HepG2 (cell line): ENCODE measurements around the gene ITGB3. TPM values are rescaled to one million over a fixed set of nuclear protein-coding genes. Genes with fewer than 3 reads are reported as not detected.

Experiments used
- ATAC-seq: fragments of 200-7000 bp; cut with Tn5 transposase; 3 replicates; pipeline ENCODE4 v1.9.1; 2020; ENCODE audit warnings: mild to moderate bottlenecking, moderate library complexity
- BruUV-seq: library from RNA; stranded (reverse); fragments of 400-500 nt; replicated peaks from 2 replicates; lab custom pipeline; 2021; lab: Mats Ljungman, UMichigan
- CTCF ChIA-PET: fragments of 300-600 bp; formaldehyde crosslinking; extraction: SDS; loops from one replicate; lab custom pipeline; 2021; ENCODE audit warnings: low total read pairs, inconsistent platforms, low intra/inter-chr PET ratio; lab: Yijun Ruan, JAX
- POLR2A ChIA-PET: fragments of 350-600 bp; sonication (Branson Sonifier 250); formaldehyde crosslinking; loops from one replicate; lab custom pipeline; 2020; ENCODE audit warnings: antibody characterized with exemption, inconsistent platforms; lab: Yijun Ruan, JAX
- DNase-seq: peaks from one replicate; pipeline ENCODE4 v3.0.0-alpha.2; 2015; ENCODE audit warnings: low spot score
- FAIRE-seq: peaks from 3 replicates; lab custom pipeline; 2011; peaks lifted over from hg19 to GRCh38; lab: Jason Lieb, UNC
- H2AFZ ChIP-seq: one replicate; pipeline ENCODE4 v1.6.1; 2011; ENCODE audit warnings: low read length, inconsistent platforms
- H3K27ac ChIP-seq: fragments of 300-600 bp; 3 replicates; pipeline ENCODE4 v1.8.0; 2011; ENCODE audit warnings: mixed run types, mild to moderate bottlenecking, mixed read lengths, low read length, inconsistent platforms; ENCODE audit not compliant: insufficient read depth; ENCODE audit errors: extremely low read length
- H3K27me3 ChIP-seq, 2 experiments: fragments of 200-600 bp in 1 of 2; 2 replicates in 1 of 2; 3 replicates in 1 of 2; pipeline versions ENCODE4 v1.6.0 to v1.8.0; 2011; ENCODE audit warnings: low read length in 2 of 2, mild to moderate bottlenecking in 2 of 2, moderate library complexity in 2 of 2, inconsistent platforms in 1 of 2; ENCODE audit not compliant: insufficient read depth in 2 of 2, control insufficient read depth in 1 of 2
- H3K36me3 ChIP-seq, 2 experiments: fragments of 200-600 bp in 1 of 2; replicated peaks in 1 of 2; 2 replicates in 1 of 2; 3 replicates in 1 of 2; pipeline versions ENCODE4 v1.5.1 to v1.8.0; 2011; ENCODE audit warnings: low read length in 2 of 2, inconsistent platforms in 1 of 2; ENCODE audit not compliant: insufficient read depth in 2 of 2, control insufficient read depth in 1 of 2
- H3K4me1 ChIP-seq: 2 replicates; pipeline ENCODE4 v1.5.1; 2012; ENCODE audit warnings: low read length, inconsistent platforms; ENCODE audit not compliant: insufficient read depth
- H3K4me2 ChIP-seq: 2 replicates; pipeline ENCODE4 v1.6.0; 2011; ENCODE audit warnings: low read depth, low read length, inconsistent platforms
- H3K4me3 ChIP-seq, 3 experiments: fragments of 200-600 bp in 1 of 3; sonication (generic), shearing (Covaris generic) in 1 of 3; replicated peaks in 1 of 3; 2 replicates each; pipeline ENCODE4 v1.5.1; 2011 to 2016; ENCODE audit warnings: low read length in 3 of 3, inconsistent platforms in 2 of 3, low read depth in 2 of 3, mild to moderate bottlenecking in 2 of 3, control low read depth in 1 of 3, mixed read lengths in 1 of 3; ENCODE audit not compliant: insufficient read depth in 1 of 3
- H3K79me2 ChIP-seq: one replicate; pipeline ENCODE4 v1.6.1; 2011; ENCODE audit warnings: low read length, inconsistent platforms; ENCODE audit not compliant: insufficient read depth
- H3K9ac ChIP-seq: 2 replicates; pipeline ENCODE4 v1.6.0; 2011; ENCODE audit warnings: mild to moderate bottlenecking, low read depth, low read length, inconsistent platforms; ENCODE audit not compliant: insufficient read depth
- H3K9me3 ChIP-seq: 2 replicates; pipeline ENCODE4 v1.5.1; 2012; ENCODE audit warnings: mild to moderate bottlenecking, low read length
- H4K20me1 ChIP-seq: 2 replicates; pipeline ENCODE4 v1.6.0; 2011; ENCODE audit warnings: inconsistent platforms, mild to moderate bottlenecking, low read length, moderate library complexity; ENCODE audit not compliant: insufficient read depth
- GABPB1 ChIP-seq: IDR thresholded peaks from 2 replicates; pipeline ENCODE4 v1.6.1; 2016; ENCODE audit warnings: mild to moderate bottlenecking, missing genetic modification reagents, moderate library complexity, missing compliant biosample characterization
- HOXA3 ChIP-seq: sonication (generic); formaldehyde crosslinking; IDR thresholded peaks from 2 replicates; pipeline ENCODE4 v1.5.0; 2020; ENCODE audit warnings: missing genetic modification reagents
- RBAK ChIP-seq: sonication (generic); formaldehyde crosslinking; IDR thresholded peaks from 2 replicates; pipeline ENCODE4 v1.5.1; 2020; ENCODE audit warnings: mild to moderate bottlenecking, missing genetic modification reagents
- ZSCAN31 ChIP-seq: sonication (generic); formaldehyde crosslinking; IDR thresholded peaks from 2 replicates; pipeline ENCODE4 v1.5.0; 2020; ENCODE audit warnings: low read depth, mild to moderate bottlenecking, missing genetic modification reagents
- WGBS: methylation state at CpG from one replicate; pipeline ENCODE4 v1.1.6; 2017; ENCODE audit warnings: low lambda C conversion rate; 5-methylcytosine and 5-hydroxymethylcytosine counted together
- in situ Hi-C: cut with HindIII; loops from 2 replicates; pipeline ENCODE4 v1.10.0; 2017; ENCODE audit warnings: low pct_unique_long_range_greater_than_20kb; ENCODE audit not compliant: extremely low pct_ligation_motif_present
- intact Hi-C: fragments of 100-400 bp; cut with micrococcal nuclease; formaldehyde crosslinking; loops from one replicate; pipeline ENCODE4 v1.10.0; 2022; ENCODE audit not compliant: unreplicated experiment
- polyA plus RNA-seq, 8 experiments: library from polyadenylated mRNA; depleted of rRNA in 3 of 8; stranded (reverse) in 7 of 8; unstranded in 1 of 8; fragments of >200 nt; fragmentation: Illumina TruSeq in 4 of 8; extraction: Trizol in 4 of 8; gene quantifications; 2 replicates each; pipeline versions ENCODE4 v1.2.1 to v1.2.3, GENCODE V29; 2011 to 2016; ENCODE audit warnings: low read depth in 4 of 8, missing spikeins in 1 of 8, mixed read lengths in 1 of 8; ENCODE audit not compliant: insufficient read depth in 1 of 8
- total RNA-seq, 5 experiments: library from RNA; depleted of rRNA; stranded (reverse); fragments of >200 nt; fragmentation: Illumina TruSeq; extraction: Trizol; gene quantifications; 2 replicates each; pipeline ENCODE4 v1.2.3, GENCODE V29; 2016; ENCODE audit warnings: low read depth in 1 of 5
- TF ChIP-seq, protein P1 (sequence below): sonication (generic); formaldehyde crosslinking; IDR thresholded peaks from 2 replicates; pipeline ENCODE4 v1.9.0; 2021; ENCODE audit warnings: missing genetic modification reagents, mild to moderate bottlenecking, borderline replicate concordance
- TF ChIP-seq, protein P2 (sequence below): sonication (generic); formaldehyde crosslinking; IDR thresholded peaks from 2 replicates; pipeline ENCODE4 v1.8.1; 2022; ENCODE audit warnings: mild to moderate bottlenecking, missing genetic modification reagents
- TF ChIP-seq, protein P3 (sequence below), 2 experiments: sonication (generic) in 1 of 2; formaldehyde crosslinking in 1 of 2; IDR thresholded peaks; 2 replicates each; pipeline versions ENCODE4 v1.4.0 to v1.6.1; 2016 to 2020; ENCODE audit warnings: borderline replicate concordance in 1 of 2, low read depth in 1 of 2, mild to moderate bottlenecking in 1 of 2, missing genetic modification reagents in 1 of 2
- TF ChIP-seq, protein P4 (sequence below): sonication (generic); formaldehyde crosslinking; IDR thresholded peaks from 2 replicates; pipeline ENCODE4 v1.8.0; 2022; ENCODE audit warnings: missing genetic modification reagents, mild to moderate bottlenecking, inconsistent platforms, borderline replicate concordance
- TF ChIP-seq, protein P5 (sequence below): fragments of 450-650 bp; IDR thresholded peaks from 2 replicates; pipeline ENCODE4 v1.6.1; 2016

The ITGB3 gene
- total and polyA plus RNA-seq, 2 of the 13 experiments (the other 11 are each of a cell fraction or from before 2014, with no cell fraction given) = 0.09 to 0.31 TPM

DNA sequence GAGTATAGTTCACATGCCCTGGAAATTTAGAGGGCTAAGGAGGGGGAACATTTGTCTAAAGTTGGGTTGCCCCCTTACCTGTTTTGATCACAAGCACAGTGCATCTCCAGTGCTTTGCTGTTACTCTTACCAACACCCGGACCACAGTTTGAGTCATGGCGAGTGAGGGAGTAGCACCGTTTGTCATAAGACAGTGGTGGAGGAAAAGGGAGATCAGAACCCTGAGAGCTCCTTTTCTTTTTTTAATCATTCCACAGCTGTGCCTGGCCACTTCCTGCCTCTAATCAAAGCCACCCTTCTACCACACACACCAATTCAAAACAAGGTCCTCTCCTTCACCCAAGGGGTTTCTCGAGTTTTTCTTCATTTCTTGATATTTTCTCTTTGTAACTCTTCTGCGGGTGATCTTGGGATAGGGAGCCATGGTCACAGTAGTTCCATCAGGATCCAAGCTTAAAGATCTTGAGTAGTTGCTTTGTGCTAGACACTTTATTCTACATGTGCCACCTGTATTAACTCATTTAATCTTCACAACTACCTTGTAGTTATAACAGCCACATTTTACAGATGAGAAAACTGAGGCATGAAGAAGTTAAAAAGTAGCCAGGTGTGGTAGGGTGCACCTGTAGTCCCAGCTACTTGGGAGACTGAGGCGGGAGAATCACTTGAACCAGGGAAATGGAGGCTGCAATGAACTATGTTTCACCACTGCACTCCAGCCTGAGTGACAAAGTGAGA lies 49.5 kb upstream of the ITGB3 start (continued):
- TF ChIP-seq, protein P1, sequence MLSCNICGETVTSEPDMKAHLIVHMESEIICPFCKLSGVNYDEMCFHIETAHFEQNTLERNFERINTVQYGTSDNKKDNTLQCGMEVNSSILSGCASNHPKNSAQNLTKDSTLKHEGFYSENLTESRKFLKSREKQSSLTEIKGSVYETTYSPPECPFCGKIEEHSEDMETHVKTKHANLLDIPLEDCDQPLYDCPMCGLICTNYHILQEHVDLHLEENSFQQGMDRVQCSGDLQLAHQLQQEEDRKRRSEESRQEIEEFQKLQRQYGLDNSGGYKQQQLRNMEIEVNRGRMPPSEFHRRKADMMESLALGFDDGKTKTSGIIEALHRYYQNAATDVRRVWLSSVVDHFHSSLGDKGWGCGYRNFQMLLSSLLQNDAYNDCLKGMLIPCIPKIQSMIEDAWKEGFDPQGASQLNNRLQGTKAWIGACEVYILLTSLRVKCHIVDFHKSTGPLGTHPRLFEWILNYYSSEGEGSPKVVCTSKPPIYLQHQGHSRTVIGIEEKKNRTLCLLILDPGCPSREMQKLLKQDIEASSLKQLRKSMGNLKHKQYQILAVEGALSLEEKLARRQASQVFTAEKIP (CRISPR knock-in tag) = no peak
- TF ChIP-seq, protein P2, sequence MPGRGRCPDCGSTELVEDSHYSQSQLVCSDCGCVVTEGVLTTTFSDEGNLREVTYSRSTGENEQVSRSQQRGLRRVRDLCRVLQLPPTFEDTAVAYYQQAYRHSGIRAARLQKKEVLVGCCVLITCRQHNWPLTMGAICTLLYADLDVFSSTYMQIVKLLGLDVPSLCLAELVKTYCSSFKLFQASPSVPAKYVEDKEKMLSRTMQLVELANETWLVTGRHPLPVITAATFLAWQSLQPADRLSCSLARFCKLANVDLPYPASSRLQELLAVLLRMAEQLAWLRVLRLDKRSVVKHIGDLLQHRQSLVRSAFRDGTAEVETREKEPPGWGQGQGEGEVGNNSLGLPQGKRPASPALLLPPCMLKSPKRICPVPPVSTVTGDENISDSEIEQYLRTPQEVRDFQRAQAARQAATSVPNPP (CRISPR knock-in tag) = no peak

DNA sequence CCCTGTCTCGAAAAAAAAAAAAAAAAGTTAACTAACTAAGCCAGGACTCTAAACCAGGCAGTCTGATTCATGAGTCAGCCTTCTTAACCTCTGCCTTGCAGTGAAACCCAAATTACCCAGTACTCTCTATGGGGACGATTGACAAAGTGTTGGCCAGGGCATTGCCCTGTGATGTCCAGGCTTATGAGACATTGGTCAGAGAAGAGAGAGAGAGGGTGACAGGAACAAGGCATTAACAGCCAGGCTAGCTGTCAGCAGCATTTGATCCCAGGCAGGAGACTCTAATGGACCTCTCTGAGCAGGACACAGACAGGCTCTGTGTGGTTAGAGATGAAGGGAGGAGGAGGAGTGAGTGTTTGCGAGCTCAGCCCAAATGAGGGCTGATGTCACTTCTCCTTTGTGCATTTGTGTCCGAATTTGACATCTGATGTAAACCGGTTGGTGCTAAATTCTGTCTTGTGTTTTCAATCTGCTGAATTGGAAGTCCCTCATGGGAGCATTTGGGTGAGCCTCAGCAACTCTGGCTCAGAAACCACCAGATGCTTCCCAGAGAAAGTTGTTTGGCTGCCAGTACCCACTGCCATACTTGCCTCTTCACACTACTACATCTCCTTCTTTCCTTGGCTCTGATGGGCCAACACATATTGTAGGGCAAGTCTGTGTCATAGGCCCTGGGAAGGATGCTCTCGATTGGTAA lies 48.8 kb upstream of the ITGB3 start:
- H3K36me3 ChIP-seq = no peaks in the 10 kb centered on the region
- no peak overlapping the region for H2AFZ ChIP-seq
- ChIA-PET CTCF (no interaction called here), POLR2A (no interaction called here)
- H4K20me1 ChIP-seq = no peaks in the 10 kb centered on the region
- FAIRE-seq = no peak
- H3K4me3 ChIP-seq = no peak overlapping the region
- H3K4me1 ChIP-seq = peaks cover 14% of the 10 kb centered on the region; the same call in 1 of the 2 replicates
- in situ Hi-C loops (no loop called here), intact Hi-C loops (no loop called here)
- no peak for DNase-seq
- BruUV-seq = no TSS peak
- no peaks in the 10 kb centered on the region for H3K9me3 ChIP-seq
- ATAC-seq = peak; percentile 55
- no peaks in the 10 kb centered on the region for H3K79me2 ChIP-seq
- H3K4me2 ChIP-seq = peak overlapping the region; percentile 50
- H3K27me3 ChIP-seq = peaks cover 3 to 32% of the 10 kb centered on the region in 2 experiments; a peak in 4 of 5 replicates
- 24% methylated on average over 6 of the region's 6 CpGs for WGBS
- no peak overlapping the region for H3K27ac ChIP-seq
- H3K9ac ChIP-seq = no peak overlapping the region
- no peak for TF ChIP-seq HOXA3 (CRISPR knock-in tag)
- no peak for TF ChIP-seq GABPB1 (CRISPR knock-in tag)
- TF ChIP-seq, protein P3, sequence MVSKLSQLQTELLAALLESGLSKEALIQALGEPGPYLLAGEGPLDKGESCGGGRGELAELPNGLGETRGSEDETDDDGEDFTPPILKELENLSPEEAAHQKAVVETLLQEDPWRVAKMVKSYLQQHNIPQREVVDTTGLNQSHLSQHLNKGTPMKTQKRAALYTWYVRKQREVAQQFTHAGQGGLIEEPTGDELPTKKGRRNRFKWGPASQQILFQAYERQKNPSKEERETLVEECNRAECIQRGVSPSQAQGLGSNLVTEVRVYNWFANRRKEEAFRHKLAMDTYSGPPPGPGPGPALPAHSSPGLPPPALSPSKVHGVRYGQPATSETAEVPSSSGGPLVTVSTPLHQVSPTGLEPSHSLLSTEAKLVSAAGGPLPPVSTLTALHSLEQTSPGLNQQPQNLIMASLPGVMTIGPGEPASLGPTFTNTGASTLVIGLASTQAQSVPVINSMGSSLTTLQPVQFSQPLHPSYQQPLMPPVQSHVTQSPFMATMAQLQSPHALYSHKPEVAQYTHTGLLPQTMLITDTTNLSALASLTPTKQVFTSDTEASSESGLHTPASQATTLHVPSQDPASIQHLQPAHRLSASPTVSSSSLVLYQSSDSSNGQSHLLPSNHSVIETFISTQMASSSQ (IDR thresholded peaks at IDR 0.05; ENCODE audit: low read depth) = no peak
- TF ChIP-seq, protein P3 (CRISPR knock-in tag; IDR thresholded peaks at IDR 0.05; ENCODE audit: borderline replicate concordance) = no peak
- TF ChIP-seq, protein P4, sequence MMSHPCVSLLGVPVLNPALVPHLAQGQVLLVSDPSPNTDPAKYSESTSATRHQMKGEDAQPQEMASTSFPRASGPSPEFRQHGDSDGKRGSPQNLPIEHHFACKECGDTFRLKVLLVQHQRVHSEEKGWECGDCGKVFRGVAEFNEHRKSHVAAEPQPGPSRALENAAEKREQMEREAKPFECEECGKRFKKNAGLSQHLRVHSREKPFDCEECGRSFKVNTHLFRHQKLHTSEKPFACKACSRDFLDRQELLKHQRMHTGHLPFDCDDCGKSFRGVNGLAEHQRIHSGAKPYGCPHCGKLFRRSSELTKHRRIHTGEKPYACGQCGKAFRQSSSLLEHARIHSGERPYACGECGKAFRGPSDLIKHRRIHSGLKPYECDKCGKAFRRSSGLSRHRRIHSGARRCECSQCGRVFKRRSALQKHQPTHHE (CRISPR knock-in tag) = no peak
- no peak for TF ChIP-seq RBAK (CRISPR knock-in tag)
- TF ChIP-seq, protein P5, sequence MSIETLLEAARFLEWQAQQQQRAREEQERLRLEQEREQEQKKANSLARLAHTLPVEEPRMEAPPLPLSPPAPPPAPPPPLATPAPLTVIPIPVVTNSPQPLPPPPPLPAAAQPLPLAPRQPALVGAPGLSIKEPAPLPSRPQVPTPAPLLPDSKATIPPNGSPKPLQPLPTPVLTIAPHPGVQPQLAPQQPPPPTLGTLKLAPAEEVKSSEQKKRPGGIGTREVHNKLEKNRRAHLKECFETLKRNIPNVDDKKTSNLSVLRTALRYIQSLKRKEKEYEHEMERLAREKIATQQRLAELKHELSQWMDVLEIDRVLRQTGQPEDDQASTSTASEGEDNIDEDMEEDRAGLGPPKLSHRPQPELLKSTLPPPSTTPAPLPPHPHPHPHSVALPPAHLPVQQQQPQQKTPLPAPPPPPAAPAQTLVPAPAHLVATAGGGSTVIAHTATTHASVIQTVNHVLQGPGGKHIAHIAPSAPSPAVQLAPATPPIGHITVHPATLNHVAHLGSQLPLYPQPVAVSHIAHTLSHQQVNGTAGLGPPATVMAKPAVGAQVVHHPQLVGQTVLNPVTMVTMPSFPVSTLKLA = no peak
- TF ChIP-seq ZSCAN31 (CRISPR knock-in tag) = no peak
